NK-92 (cell line): ENCODE results near the gene GPRC6A.

ENCODE experiments used
- DNase-seq: peaks from one replicate; lab custom pipeline; 2025; ENCODE audit not compliant: unreplicated experiment; lab: John Stamatoyannopoulos, UW

The GPRC6A gene

GRCh38 chr6:116783852-116784251 is 45.0 kb downstream of the GPRC6A start:
- no peak for DNase-seq

- DNase-seq: no peak
Measured at GRCh38 chr6:116779573-116780164, 49.2 kb downstream of the GPRC6A start.

DNA sequence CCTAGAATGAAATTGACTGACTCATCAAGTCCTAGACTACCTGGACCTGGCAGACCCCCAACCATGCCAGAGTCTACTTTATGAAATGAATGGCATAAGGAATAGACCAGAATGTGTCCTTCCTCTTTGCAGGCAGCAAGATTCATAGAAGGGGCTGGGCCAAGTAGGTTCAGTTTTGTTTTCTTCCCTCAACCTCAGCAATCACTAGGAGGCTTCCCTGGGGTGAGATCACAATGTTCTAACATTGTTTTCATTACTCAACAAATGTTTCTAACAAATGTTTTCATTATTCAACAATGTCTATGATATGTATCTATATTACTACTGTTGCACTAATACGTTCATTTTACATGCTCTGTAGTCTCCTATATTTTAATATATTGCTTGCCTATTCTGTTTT is 55.0 kb downstream of the GPRC6A start:
- DNase-seq: no peak

DNA sequence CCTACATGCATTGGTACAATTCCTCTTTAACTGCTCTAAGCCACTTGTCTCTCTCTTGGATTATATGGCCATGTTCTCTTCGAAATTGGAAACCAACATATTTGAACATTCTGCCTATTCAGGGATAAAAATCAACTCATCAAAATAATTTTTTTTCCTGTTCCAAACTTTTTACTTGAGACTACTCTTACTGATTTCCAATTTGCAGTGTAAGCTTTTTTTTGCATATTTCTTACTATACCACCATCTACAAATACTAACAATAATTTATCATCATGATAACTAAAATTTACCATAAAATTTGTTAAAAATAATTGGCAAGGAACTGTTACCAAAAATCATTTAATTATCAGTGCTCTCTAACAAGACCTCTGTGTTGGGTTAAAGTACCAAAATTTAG is 56.4 kb downstream of the GPRC6A start:
- no peak for DNase-seq

DNA sequence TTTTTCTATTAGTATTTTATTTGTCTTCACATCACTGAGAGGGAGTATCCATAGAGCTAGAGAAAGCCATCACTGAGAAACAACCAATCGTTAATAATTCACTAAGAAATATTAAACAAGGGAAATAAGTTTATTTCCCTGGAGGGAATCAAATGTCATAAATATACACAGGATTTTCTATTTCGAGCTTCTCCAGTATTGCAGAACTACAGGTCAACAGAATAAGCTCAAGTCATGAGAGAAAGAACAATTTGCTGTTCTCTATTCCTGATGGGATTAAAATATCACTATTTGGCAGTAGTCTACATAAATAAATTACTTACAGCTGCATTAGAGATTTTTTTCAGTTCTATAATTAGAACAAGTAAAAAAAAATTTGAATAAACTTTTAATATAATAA is 61.2 kb downstream of the GPRC6A start:
- no peak for DNase-seq

DNA sequence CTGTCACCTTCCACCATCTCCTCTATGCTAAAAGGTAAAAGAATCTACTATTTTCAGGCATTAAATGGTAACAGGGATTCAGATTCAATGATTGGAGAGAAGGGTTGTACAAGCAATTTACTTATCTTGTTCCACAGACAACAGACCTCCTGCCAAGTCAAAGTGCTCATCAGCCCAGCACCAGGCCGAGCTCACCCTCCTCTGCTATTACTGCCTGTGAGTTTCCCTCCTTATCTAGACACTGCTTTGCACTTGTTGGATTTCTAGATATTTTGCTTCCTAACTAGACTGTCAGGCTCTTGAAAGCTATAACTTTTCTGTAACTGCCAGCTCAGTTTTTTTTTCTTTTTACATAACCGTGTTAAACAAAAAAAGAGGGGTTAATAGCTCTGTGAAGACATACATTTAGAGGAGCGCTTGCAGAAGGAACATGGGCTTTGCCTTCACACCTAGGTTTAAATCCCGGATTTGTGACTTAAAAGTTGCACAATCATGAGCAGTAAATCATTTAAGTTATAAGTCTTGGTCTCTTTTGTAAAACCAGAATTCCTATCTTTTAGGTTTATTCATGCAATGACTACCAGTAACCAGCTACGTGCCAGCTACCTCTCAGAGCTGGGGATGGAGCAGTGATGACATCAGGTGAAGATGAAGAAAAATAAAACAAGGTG is 62.2 kb downstream of the GPRC6A start:
- DNase-seq: no peak

DNA sequence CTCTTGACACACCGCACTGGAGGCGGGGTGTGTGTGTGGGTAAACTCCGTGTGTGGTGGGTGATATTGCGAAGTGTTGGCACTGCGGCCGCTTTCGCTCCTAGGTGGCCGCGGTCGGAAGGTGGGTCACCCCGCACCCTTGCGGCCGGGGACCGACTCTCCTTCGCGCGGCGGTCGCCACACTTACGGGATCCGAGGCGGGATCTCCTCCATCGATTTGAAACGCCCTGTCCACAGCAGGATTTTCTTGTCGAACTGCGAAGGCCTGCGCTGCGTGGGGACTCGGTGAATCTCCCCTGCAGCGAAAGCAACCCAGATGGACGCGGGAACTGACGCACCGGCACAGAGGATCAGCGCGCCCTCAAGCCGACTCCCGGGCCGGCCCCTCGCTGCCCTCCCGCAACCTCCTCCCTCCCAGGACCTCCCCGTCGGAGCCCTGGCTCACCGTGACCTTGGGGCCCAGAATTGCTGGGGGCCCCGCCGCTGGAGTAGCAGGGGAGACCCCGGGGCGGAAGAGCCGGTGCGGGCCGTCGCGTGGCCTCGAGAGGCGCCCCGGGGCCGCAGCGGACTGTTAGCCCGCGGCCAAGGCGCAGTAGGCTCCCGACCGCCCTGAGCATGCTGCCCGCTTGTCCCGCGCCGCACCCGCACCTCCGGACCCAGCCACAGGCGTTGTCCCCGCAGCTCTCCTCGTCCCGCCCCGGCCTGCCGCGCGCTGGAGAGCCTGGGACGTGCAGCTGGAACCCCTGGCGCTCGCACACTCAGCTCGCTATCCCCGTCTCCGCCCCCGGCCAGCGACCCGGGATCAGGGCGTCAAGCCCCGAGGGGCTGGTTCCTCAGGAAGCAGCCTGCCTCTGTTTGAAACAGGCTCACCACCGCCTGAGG is 63.7 kb downstream of the GPRC6A start, which contains the start of gene FAM162B:
TSS of gene FAM162B (minus strand) at position 759 of the 881 bp plus-strand sequence. CDS start at position 616, 143 bp downstream.
- DNase-seq: no peak

- DNase-seq: no peak
Measured at GRCh38 chr6:116764629-116764960, 64.3 kb downstream of the GPRC6A start.

- no peak for DNase-seq
Measured at GRCh38 chr6:116763906-116764628, 64.8 kb downstream of the GPRC6A start.

- DNase-seq: no peak
Measured at GRCh38 chr6:116763048-116763447, 65.8 kb downstream of the GPRC6A start.

GRCh38 chr6:116762235-116762634 is 66.6 kb downstream of the GPRC6A start:
- DNase-seq: no peak

DNA sequence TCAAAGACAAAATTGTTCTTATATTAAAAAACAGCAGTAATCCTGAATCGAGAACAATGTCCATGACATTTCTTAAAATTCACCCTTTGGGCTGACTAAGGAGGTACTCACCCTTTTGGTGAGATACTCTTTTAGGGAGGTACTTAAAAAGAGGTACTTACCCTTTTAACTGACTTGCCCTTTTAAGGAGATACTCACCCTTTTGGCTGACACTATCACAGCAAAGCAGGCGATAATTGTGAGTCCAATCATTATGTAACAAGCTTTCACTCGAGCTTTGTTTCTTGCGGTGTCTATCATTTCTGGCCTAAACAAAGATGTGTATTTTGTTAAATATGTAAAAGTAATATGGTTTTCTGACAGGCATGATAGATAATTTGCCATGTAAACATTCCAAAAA is 67.1 kb downstream of the GPRC6A start:
- no peak for DNase-seq

GRCh38 chr6:116745176-116745575 is 83.7 kb downstream of the GPRC6A start:
- DNase-seq: no peak
